HG02884 (cell line): Measurements from ENCODE around the gene LPAR6.

Experiments
- ATAC-seq: cut with Tn5 transposase; IDR thresholded peaks from one replicate; pipeline ENCODE4 v1.9.1; 2021; ENCODE audit warnings: mild to moderate bottlenecking, moderate library complexity; ENCODE audit not compliant: unreplicated experiment

LPAR6 gene

GRCh38 chr13:48380581-48380980 lies 32.3 kb downstream of the LPAR6 start:
- ATAC-seq = no peak

- no peak for ATAC-seq
Observed at GRCh38 chr13:48377857-48378256, 35.1 kb downstream of the LPAR6 start.

GRCh38 chr13:48370815-48371214 lies 42.1 kb downstream of the LPAR6 start:
- no peak for ATAC-seq

- no peak for ATAC-seq
Observed at GRCh38 chr13:48369988-48370387, 42.9 kb downstream of the LPAR6 start.
